Subcutaneous adipose tissue (tissue), 4 donors: ENCODE data around the gene PHF12. TPM values are rescaled to one million over a fixed set of nuclear protein-coding genes. Genes with fewer than 3 reads are reported as not detected.

Source experiments
- CTCF ChIP-seq: fragments of 450-650 bp; IDR thresholded peaks from one replicate; pipeline ENCODE4 v1.5.1; 2016; ENCODE audit warnings: low read depth, mild to moderate bottlenecking, control low read depth, antibody characterized with exemption, moderate library complexity
- total RNA-seq, 4 donors: library from RNA; depleted of rRNA; stranded (reverse); fragments of >200 nt; gene quantifications; one replicate each; pipeline ENCODE4 v1.1.0, GENCODE V29; 2016

The PHF12 gene
- total RNA-seq, 4 donors from 2014 or later, result 22.0 to 38.1 (median 25.2) TPM

GRCh38 chr17:28865946-28866752, 85.2 kb downstream of the PHF12 start:
- no peak for TF ChIP-seq CTCF

- TF ChIP-seq CTCF, result no peak
Measured at GRCh38 chr17:28864991-28865849, 86.1 kb downstream of the PHF12 start.

- TF ChIP-seq CTCF, result no peak
Measured at GRCh38 chr17:28863953-28864352, 87.4 kb downstream of the PHF12 start.

GRCh38 chr17:28862561-28862960, 88.8 kb downstream of the PHF12 start:
- no peak for TF ChIP-seq CTCF

- no peak for TF ChIP-seq CTCF
Measured at GRCh38 chr17:28861393-28862203, 89.7 kb downstream of the PHF12 start.

GRCh38 chr17:28860363-28860808, 90.9 kb downstream of the PHF12 start:
- no peak for TF ChIP-seq CTCF
